ENCODE results near the gene ZXDC.

ZXDC gene

GRCh38 chr3:126472277-126473006 is 3.2 kb downstream of the ZXDC start:
- no peak for DNase-seq

GRCh38 chr3:126469479-126469878 is 6.2 kb downstream of the ZXDC start:
- no peak for DNase-seq

GRCh38 chr3:126468028-126468891 is 7.4 kb downstream of the ZXDC start:
- DNase-seq = no peak

- DNase-seq = no peak
These were observed 8.1 kb downstream of the ZXDC start for GRCh38 chr3:126467611-126467955.

- DNase-seq = no peak
These were observed 8.6 kb downstream of the ZXDC start for GRCh38 chr3:126466886-126467610.

GRCh38 chr3:126465928-126466544 is 9.7 kb downstream of the ZXDC start:
- no peak for DNase-seq

- no peak for DNase-seq
These were observed 10.7 kb downstream of the ZXDC start for GRCh38 chr3:126464997-126465396.

GRCh38 chr3:126464494-126464893 is 11.2 kb downstream of the ZXDC start:
- no peak for DNase-seq

GRCh38 chr3:126464093-126464492 is 11.6 kb downstream of the ZXDC start:
- DNase-seq = no peak

- no peak for DNase-seq
These were observed 12.2 kb downstream of the ZXDC start for GRCh38 chr3:126463521-126463920.

- no peak for DNase-seq
These were observed 14.1 kb downstream of the ZXDC start for GRCh38 chr3:126461450-126462070.

GRCh38 chr3:126460381-126460780 is 15.3 kb downstream of the ZXDC start:
- DNase-seq = no peak

- no peak for DNase-seq
These were observed 15.9 kb downstream of the ZXDC start for GRCh38 chr3:126459763-126460127.

- no peak for DNase-seq
These were observed 16.5 kb downstream of the ZXDC start for GRCh38 chr3:126459111-126459762.

- DNase-seq = no peak
These were observed 18.8 kb downstream of the ZXDC start for GRCh38 chr3:126456766-126457388.

- no peak for DNase-seq
These were observed 19.5 kb downstream of the ZXDC start for GRCh38 chr3:126456211-126456610.

GRCh38 chr3:126454437-126455198 is 21.1 kb downstream of the ZXDC start:
- DNase-seq = no peak

- DNase-seq = no peak
These were observed 21.7 kb downstream of the ZXDC start for GRCh38 chr3:126454025-126454424.

- DNase-seq = no peak
These were observed 23.5 kb downstream of the ZXDC start for GRCh38 chr3:126452213-126452612.

GRCh38 chr3:126451511-126451910 is 24.2 kb downstream of the ZXDC start:
- no peak for DNase-seq

- DNase-seq = no peak
These were observed 24.9 kb downstream of the ZXDC start for GRCh38 chr3:126450744-126451143.

All from stimulated activated naive CD4-positive, alpha-beta T cell treated with Interleukin-2 at 50 U/mL for 16 hours (primary cell).